H1 (cell line): ENCODE measurements around the gene EFCAB6.

Source experiments
- CHD2 ChIP-seq: IDR thresholded peaks from 2 replicates; pipeline ENCODE4 v1.6.1; 2012; ENCODE audit warnings: low read length, improper control_type of control experiment
- EP300 ChIP-seq, 2 experiments: IDR thresholded peaks; 1 replicate in 1 of 2; 2 replicates in 1 of 2; pipeline ENCODE4 v1.6.1; 2011 to 2012; ENCODE audit warnings: low read depth in 2 of 2, low read length in 2 of 2, mild to moderate bottlenecking in 2 of 2, borderline replicate concordance in 1 of 2, inconsistent platforms in 1 of 2, moderate library complexity in 1 of 2
- EZH2 ChIP-seq: fragments of 200-600 bp; sonication (generic); IDR thresholded peaks from 2 replicates; pipeline ENCODE4 v1.7.1; 2012; ENCODE audit warnings: low read depth, mild to moderate bottlenecking, moderate library complexity, low read length, inconsistent platforms; ENCODE audit not compliant: severe bottlenecking
- MAFK ChIP-seq: IDR thresholded peaks from 2 replicates; pipeline ENCODE4 v1.6.1; 2012; ENCODE audit warnings: low read depth, mild to moderate bottlenecking, improper control_type of control experiment, low read length
- TF ChIP-seq, protein P1 (sequence below), 3 experiments: IDR thresholded peaks; 1 replicate in 2 of 3; 2 replicates in 1 of 3; pipeline versions ENCODE4 v1.5.1 to v1.6.1; 2011; ENCODE audit warnings: low read length in 3 of 3, mild to moderate bottlenecking in 3 of 3, inconsistent platforms in 2 of 3, low read depth in 1 of 3, moderate library complexity in 1 of 3; ENCODE audit not compliant: insufficient read depth in 1 of 3; ENCODE audit errors: control extremely low read depth in 1 of 3

DNA sequence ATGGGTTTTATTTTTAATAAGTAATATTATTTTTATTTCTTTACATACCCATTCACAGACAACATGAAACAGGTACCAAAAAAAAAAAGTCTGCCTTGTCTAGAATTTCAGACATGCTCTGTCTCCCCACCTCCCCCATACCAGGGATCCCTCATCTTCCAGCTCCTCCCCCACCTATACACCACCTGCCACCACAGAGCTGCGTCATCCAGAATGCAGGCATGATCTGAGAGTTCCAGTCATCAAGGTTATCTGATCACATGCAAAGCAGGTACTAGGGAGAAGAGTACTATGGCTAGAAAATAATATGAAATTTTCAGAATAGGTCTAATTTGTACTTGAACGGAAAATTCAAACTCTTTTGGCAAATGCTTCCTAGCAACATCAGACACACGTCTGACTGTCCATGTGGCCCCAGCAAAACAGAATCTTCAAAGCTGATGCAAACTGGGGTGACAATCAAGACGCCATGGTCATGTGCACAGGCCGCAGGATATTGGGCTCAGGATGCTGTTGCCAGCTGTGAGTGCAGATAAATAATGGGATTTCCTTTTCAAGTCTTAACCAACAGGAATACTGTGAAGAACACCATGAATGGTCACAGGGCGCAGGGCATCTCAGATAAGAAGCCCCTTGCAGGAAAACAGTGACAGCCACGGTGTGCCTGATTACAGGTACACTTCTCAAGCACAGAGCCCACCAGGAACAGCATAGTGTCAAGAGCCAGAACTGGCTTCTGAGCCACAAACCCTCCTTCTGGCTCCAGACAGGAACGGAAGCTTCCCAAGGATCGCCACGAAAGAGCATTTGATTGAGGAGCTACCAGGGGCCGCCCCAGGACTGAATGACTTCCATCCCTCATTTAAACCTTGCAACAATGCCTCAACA is 169.5 kb downstream of the EFCAB6 start:
- TF ChIP-seq MAFK (no peak), EZH2 (no peak), CHD2 (no peak), EP300 (IDR thresholded peaks at IDR 0.05; ENCODE audit: borderline replicate concordance in 1 of 2, low read depth in 2 of 2, low read length in 2 of 2) (no peak)
- TF ChIP-seq, protein P1, sequence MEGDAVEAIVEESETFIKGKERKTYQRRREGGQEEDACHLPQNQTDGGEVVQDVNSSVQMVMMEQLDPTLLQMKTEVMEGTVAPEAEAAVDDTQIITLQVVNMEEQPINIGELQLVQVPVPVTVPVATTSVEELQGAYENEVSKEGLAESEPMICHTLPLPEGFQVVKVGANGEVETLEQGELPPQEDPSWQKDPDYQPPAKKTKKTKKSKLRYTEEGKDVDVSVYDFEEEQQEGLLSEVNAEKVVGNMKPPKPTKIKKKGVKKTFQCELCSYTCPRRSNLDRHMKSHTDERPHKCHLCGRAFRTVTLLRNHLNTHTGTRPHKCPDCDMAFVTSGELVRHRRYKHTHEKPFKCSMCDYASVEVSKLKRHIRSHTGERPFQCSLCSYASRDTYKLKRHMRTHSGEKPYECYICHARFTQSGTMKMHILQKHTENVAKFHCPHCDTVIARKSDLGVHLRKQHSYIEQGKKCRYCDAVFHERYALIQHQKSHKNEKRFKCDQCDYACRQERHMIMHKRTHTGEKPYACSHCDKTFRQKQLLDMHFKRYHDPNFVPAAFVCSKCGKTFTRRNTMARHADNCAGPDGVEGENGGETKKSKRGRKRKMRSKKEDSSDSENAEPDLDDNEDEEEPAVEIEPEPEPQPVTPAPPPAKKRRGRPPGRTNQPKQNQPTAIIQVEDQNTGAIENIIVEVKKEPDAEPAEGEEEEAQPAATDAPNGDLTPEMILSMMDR (IDR thresholded peaks at IDR 0.05; ENCODE audit: control extremely low read depth in 1 of 3, insufficient read depth in 1 of 3, low read depth in 1 of 3, low read length in 3 of 3): no peak
